Uterus (tissue), 2 donors: Measurements from ENCODE around the gene CFAP52.

Experiments
- CTCF ChIP-seq, 4 experiments: fragments of 200-600 bp in 2 of 4; fragments of 450-650 bp in 2 of 4; sonication (generic) in 2 of 4; IDR thresholded peaks; one replicate each; pipeline ENCODE4 v1.5.1; 2016 to 2019; ENCODE audit warnings: antibody characterized with exemption in 4 of 4, mild to moderate bottlenecking in 2 of 4, moderate library complexity in 1 of 4
- POLR2A ChIP-seq, 2 donors: fragments of 450-650 bp; IDR thresholded peaks; one replicate each; pipeline ENCODE4 v1.6.1; 2016; ENCODE audit warnings: antibody characterized with exemption in 2 of 2, mild to moderate bottlenecking in 1 of 2, moderate library complexity in 1 of 2

- TF ChIP-seq CTCF (IDR thresholded peaks at IDR 0.05) = no peak
- no peak for TF ChIP-seq POLR2A (IDR thresholded peaks at IDR 0.05)
Measured at GRCh38 chr17:9594065-9594464, 17.6 kb downstream of the CFAP52 start.
